Effector CD8-positive, alpha-beta T cell (primary cell): ENCODE measurements around the gene KRT3.
"Not testable (repeated sequence)": the region's sequence is repeated elsewhere in the genome, so short reads cannot be mapped to it uniquely, and the experiment has no call there.

Experiments
- DNase-seq: peaks from one replicate; lab custom pipeline; 2025; lab: John Stamatoyannopoulos, UW

KRT3 gene

GRCh38 chr12:52760623-52761022, 35.3 kb downstream of the KRT3 start:
- DNase-seq, result no peak

GRCh38 chr12:52759695-52760094, 36.2 kb downstream of the KRT3 start:
- no peak for DNase-seq

- no peak for DNase-seq
Measured at GRCh38 chr12:52759218-52759617, 36.7 kb downstream of the KRT3 start.

GRCh38 chr12:52757449-52758176, 38.3 kb downstream of the KRT3 start:
- DNase-seq, result no peak

GRCh38 chr12:52756281-52756960, 39.5 kb downstream of the KRT3 start:
- DNase-seq, result no peak

GRCh38 chr12:52755533-52755932, 40.4 kb downstream of the KRT3 start:
- no peak for DNase-seq

GRCh38 chr12:52754135-52754534, 41.8 kb downstream of the KRT3 start:
- no peak for DNase-seq

GRCh38 chr12:52753283-52753682, 42.6 kb downstream of the KRT3 start:
- DNase-seq, result no peak

- DNase-seq, result no peak
Measured at GRCh38 chr12:52752516-52752915, 43.4 kb downstream of the KRT3 start.

- DNase-seq, result no peak
Measured at GRCh38 chr12:52751795-52752194, 44.1 kb downstream of the KRT3 start.

- not testable (repeated sequence) for DNase-seq
Measured at GRCh38 chr12:52750532-52750931, 45.4 kb downstream of the KRT3 start.

GRCh38 chr12:52749827-52750226, 46.1 kb downstream of the KRT3 start:
- DNase-seq, result no peak

GRCh38 chr12:52748578-52748977, 47.3 kb downstream of the KRT3 start:
- no peak for DNase-seq

- no peak for DNase-seq
Measured at GRCh38 chr12:52745554-52745953, 50.4 kb downstream of the KRT3 start.

GRCh38 chr12:52744493-52745156, 51.3 kb downstream of the KRT3 start:
- DNase-seq, result no peak

- DNase-seq, result no peak
Measured at GRCh38 chr12:52742822-52743457, 53.0 kb downstream of the KRT3 start.

- DNase-seq, result no peak
Measured at GRCh38 chr12:52742196-52742580, 53.7 kb downstream of the KRT3 start.

- DNase-seq, result peak; percentile 38
Measured at GRCh38 chr12:52741375-52742195, 54.3 kb downstream of the KRT3 start.

- no peak for DNase-seq
Measured at GRCh38 chr12:52740584-52740983, 55.3 kb downstream of the KRT3 start.

- DNase-seq, result no peak
Measured at GRCh38 chr12:52739963-52740362, 56.0 kb downstream of the KRT3 start.
